BJ (cell line): ENCODE data around the gene GPR132. TPM values are rescaled to one million over a fixed set of nuclear protein-coding genes. Genes with fewer than 3 reads are reported as not detected.

ENCODE experiments used
- CTCF ChIA-PET: fragments of 350-600 bp; formaldehyde crosslinking; extraction: SDS; loops from one replicate; lab custom pipeline; 2021; ENCODE audit warnings: antibody characterized with exemption, inconsistent platforms; lab: Yijun Ruan, JAX
- POLR2A ChIA-PET: fragments of 300-600 bp; sonication (Branson Sonifier 250); formaldehyde crosslinking; extraction: SDS; loops from one replicate; lab custom pipeline; 2021; ENCODE audit warnings: antibody characterized with exemption; lab: Charles Lee
- DNase-seq: peaks from one replicate; pipeline ENCODE4 v3.0.0-alpha.2; 2011; ENCODE audit warnings: low read depth
- H3K27me3 ChIP-seq: 2 replicates; pipeline ENCODE4 v1.6.0; 2011; ENCODE audit warnings: low read length; ENCODE audit not compliant: control insufficient read depth, insufficient read depth
- H3K36me3 ChIP-seq: 2 replicates; pipeline ENCODE4 v1.5.1; 2011; ENCODE audit warnings: low read length; ENCODE audit not compliant: control insufficient read depth, insufficient read depth
- H3K4me3 ChIP-seq: 2 replicates; pipeline ENCODE4 v1.5.1; 2011; ENCODE audit warnings: low read depth, mild to moderate bottlenecking, control low read depth, low read length
- polyA plus RNA-seq: library from polyadenylated mRNA; depleted of rRNA; stranded (reverse); fragments of >200 nt; gene quantifications from 2 replicates; pipeline ENCODE4 v1.2.3, GENCODE V29; 2011
- TF ChIP-seq, protein P1 (sequence below): IDR thresholded peaks from 2 replicates; pipeline ENCODE4 v1.5.1; 2011; ENCODE audit warnings: low read depth, mild to moderate bottlenecking, control low read depth, inconsistent platforms, low read length, moderate library complexity; ENCODE audit not compliant: insufficient read depth

Gene GPR132
- polyA plus RNA-seq, 1 experiment: 0.13 TPM

DNA sequence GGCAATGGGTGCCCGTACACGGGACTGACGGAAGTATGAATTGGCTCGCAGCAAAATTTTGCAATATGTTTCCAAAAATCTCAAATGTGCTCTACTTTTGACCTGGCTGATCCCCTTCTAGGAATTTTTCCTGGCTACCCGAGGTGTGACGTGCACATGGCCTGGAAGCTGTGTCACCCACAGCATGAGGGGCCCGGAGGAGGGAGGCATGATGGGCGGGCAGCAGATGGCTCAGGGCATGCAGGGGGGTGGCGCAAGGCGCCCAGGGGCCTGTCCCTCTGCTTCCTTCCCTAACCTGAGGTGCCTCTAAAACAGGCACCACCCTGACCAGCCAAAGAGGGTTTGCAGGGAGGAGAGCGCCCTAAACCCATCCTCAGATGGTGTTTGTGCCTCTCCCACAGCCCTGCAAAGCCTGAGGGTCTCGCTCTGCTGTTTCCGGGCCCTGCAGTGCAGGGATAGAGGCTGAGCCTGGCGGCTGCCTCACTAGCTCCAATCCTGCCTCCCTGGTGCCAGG is 6.7 kb downstream of the GPR132 start:
- POLR2A ChIA-PET: no interaction called here
- no peak for DNase-seq
- Histone ChIP-seq H3K36me3 (no peaks in the 10 kb centered on the region), H3K4me3 (no peak overlapping the region), H3K27me3 (peaks cover 1% of the 10 kb centered on the region)
- TF ChIP-seq, protein P1, sequence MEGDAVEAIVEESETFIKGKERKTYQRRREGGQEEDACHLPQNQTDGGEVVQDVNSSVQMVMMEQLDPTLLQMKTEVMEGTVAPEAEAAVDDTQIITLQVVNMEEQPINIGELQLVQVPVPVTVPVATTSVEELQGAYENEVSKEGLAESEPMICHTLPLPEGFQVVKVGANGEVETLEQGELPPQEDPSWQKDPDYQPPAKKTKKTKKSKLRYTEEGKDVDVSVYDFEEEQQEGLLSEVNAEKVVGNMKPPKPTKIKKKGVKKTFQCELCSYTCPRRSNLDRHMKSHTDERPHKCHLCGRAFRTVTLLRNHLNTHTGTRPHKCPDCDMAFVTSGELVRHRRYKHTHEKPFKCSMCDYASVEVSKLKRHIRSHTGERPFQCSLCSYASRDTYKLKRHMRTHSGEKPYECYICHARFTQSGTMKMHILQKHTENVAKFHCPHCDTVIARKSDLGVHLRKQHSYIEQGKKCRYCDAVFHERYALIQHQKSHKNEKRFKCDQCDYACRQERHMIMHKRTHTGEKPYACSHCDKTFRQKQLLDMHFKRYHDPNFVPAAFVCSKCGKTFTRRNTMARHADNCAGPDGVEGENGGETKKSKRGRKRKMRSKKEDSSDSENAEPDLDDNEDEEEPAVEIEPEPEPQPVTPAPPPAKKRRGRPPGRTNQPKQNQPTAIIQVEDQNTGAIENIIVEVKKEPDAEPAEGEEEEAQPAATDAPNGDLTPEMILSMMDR: no peak
- CTCF ChIA-PET: interaction anchor here (0.9 to 1.7 kb wide), 4 partner anchors 11 to 85 kb away, joined by 3 to 4 read pairs (median 4); no protein-coding TSS in a partner anchor

DNA sequence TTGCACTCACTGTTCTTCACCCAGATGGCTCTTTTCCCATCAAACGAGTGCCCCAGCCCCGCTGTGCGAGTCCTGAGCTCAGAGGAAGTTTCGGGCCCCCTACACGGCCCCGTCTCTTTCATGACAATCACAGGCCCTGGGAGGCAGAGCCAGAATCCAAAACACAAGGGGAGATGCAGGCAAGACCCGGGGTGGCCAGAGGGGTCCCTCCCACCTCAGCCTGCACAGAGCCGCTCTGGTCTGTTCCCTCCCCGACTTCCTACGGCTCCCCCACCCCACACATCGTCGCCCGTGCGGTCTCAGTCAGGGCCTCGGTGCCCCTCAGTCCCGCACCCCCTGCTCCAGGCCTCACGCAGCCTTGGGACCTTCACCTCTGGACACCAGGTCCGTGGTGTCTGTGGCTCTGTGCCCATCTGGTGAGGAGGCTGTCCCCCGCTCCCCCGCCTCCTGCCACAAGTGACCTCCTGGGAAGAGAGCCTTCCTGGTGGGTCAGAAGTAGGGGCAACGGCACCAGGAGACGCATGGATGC is 8.9 kb downstream of the GPR132 start:
- CTCF ChIA-PET: interaction anchor here (2.3 kb wide), 1 partner anchor 10 kb away, joined by 8 read pairs; no protein-coding TSS in a partner anchor
- POLR2A ChIA-PET: no interaction called here
- TF ChIP-seq, protein P1: no peak
- Histone ChIP-seq H3K36me3 (no peaks in the 10 kb centered on the region), H3K27me3 (peaks cover 1% of the 10 kb centered on the region), H3K4me3 (no peak overlapping the region)
- no peak for DNase-seq

DNA sequence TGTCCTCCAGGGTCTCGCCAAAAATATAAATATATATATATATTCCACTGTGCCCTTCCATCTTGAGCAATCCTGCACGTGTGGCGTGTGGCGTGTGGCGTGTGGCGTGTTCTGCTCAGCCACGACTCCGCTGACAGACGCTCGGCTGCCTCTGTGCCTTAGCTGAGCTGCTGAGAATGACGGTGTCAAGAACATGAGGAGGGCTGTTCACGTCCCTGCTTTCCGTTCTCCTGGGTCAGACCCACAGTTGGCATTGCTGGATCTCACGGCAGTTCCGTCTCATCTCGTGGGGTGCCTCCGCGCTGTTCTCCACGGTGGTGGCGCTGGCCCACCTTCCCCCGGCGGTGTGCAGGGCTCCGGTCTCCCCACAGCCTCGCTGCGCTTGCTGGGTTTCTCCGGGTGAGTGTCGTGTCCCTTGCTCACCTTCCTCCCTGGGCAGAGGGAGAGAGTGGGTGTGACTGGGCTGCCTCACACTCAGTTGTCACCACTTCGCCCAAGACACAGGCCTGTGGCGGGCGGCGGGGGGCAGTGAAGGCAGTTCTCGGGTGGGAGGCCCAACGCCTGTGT is 9.4 kb downstream of the GPR132 start:
- Histone ChIP-seq H3K4me3 (no peak overlapping the region), H3K27me3 (peaks cover 1% of the 10 kb centered on the region), H3K36me3 (no peaks in the 10 kb centered on the region)
- ChIA-PET POLR2A (no interaction called here), CTCF (interaction anchor here (2.3 kb wide), 1 partner anchor 10 kb away, joined by 8 read pairs; no protein-coding TSS in a partner anchor)
- TF ChIP-seq, protein P1: no peak
- no peak for DNase-seq

DNA sequence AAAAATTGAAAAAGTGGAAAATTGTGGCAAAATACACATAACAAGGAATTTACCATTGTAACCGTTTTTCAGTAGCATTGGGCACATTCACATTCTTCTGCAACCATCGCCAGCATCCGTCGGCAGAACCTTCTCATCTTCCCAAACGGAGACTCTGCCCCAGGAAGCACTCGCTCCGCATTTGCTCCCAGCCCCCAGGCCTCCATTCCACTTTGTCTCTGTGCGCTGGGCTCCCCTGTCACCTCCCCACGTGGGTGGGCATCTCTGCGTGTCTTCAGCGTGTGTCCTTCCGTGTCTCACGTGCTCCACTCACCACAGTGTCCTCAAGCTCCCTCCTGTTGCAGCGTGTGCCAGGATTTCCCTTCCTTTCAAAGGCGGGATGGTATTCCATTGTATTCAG is 9.9 kb downstream of the GPR132 start:
- ChIA-PET POLR2A (no interaction called here), CTCF (interaction anchor here (2.3 kb wide), 1 partner anchor 9 kb away, joined by 8 read pairs; no protein-coding TSS in a partner anchor)
- no peak for DNase-seq
- Histone ChIP-seq H3K36me3 (no peaks in the 10 kb centered on the region), H3K27me3 (peaks cover 1% of the 10 kb centered on the region), H3K4me3 (no peak overlapping the region)
- TF ChIP-seq, protein P1: no peak

DNA sequence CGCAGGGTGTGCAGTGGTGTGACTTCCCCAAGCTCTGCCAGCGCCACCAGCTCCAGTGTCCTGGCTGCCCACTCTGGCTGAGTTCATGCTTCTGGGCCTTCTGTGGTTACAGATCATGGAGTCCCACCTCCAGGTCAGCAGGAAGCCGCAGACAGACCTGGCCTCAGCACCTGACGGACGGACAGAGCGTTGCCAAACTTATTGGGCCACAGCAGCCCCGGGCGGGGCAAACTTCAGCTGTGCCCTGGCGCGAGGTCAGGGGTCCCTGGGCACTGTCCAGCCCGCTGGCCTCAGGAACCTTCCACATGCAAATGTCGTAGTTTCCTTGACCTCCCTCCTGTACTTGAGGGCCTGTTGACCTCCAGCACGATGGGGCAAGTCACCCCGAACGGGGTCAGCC is 11.2 kb downstream of the GPR132 start:
- Histone ChIP-seq H3K36me3 (no peaks in the 10 kb centered on the region), H3K27me3 (peaks cover 1% of the 10 kb centered on the region), H3K4me3 (no peak overlapping the region)
- DNase-seq: no peak
- ChIA-PET CTCF (interaction anchor here (1.4 kb wide), 1 partner anchor 79 kb away, joined by 5 read pairs; no protein-coding TSS in a partner anchor), POLR2A (no interaction called here)
- TF ChIP-seq, protein P1: no peak
